Measurements from ENCODE around the gene SPINK1.

Gene SPINK1

GRCh38 chr5:147863454-147864158 is 32.1 kb upstream of the SPINK1 start:
- Mint-ChIP-seq H3K27ac (no peak overlapping the region), H3K36me3 (ENCODE audit: insufficient read depth) (no peaks in the 10 kb centered on the region), H3K27me3 (peaks cover 16 to 26% of the 10 kb centered on the region in 2 donors), H3K4me1 (ENCODE audit: low read depth in 2 of 2) (no peaks in the 10 kb centered on the region), H3K9me3 (no peaks in the 10 kb centered on the region), H3K4me3 (no peak overlapping the region)
- ATAC-seq (replicated peaks) = no peak
- DNase-seq = no peak

DNA sequence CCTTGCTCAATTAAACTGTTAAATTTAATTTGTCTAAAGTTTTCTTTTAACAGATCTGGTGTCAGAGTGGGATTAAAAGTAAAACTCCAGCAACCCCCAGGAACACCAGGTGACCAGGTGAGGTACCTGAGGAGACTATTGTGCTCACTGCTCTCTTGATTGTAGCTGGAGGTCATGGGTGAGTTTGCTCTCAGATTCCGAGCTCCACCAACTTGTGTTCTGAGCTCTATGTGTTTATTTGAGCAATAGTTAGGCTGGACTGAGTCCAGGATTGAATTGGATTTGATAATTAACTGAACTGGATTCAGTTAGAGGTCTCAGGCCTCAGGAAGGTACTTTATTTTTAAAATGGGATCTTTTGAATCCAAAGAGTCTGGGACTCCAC is 29.2 kb upstream of the SPINK1 start:
- DNase-seq (no peak), ATAC-seq (replicated peaks) (no peak)
- Mint-ChIP-seq H3K36me3 (ENCODE audit: insufficient read depth) (no peaks in the 10 kb centered on the region), H3K9me3 (no peaks in the 10 kb centered on the region), H3K4me1 (ENCODE audit: low read depth in 2 of 2) (no peaks in the 10 kb centered on the region), H3K4me3 (no peak overlapping the region), H3K27ac (no peak overlapping the region), H3K27me3 (peaks cover 12 to 13% of the 10 kb centered on the region in 2 donors)

DNA sequence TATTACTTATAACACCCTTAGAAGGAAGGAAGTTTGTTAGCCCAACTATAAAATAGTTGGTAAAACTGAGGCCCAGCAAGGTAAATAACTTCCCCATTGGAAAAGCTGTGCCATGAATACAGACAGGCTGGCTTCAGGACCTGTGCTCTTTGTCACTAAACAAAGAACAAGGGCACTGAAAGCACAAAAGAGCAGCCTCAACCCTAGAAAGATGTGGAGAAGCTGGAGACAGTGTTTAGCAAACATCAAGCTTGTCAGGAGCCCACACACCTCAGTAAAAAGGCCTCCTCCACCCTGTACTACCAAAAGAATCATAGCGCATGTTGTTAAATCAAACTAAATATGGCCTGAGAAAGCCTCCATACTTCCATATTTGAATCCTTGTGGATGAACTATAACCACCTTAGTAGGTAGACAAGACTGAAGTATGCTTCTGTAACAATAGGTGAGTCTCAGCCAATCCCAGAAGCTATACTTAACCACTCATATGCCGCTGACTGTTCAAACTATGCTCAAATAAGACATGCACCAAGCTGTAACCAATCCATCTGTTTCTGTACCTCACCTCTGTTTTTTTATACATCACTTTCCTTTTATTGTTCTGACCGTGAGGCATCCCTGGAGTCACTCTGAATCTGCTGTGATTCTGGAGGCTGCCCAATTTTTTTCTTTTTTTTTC is 28.6 kb upstream of the SPINK1 start:
- ATAC-seq (replicated peaks) = no peak
- no peak overlapping the region for H3K27ac Mint-ChIP-seq
- H3K9me3 Mint-ChIP-seq = no peaks in the 10 kb centered on the region

GRCh38 chr5:147858565-147858964 is 27.1 kb upstream of the SPINK1 start:
- ATAC-seq (replicated peaks) = no peak
- DNase-seq = no peak
- Mint-ChIP-seq H3K4me3 (no peak overlapping the region), H3K9me3 (no peaks in the 10 kb centered on the region), H3K27ac (no peak overlapping the region), H3K27me3 (peaks cover 11 to 15% of the 10 kb centered on the region in 2 donors), H3K4me1 (ENCODE audit: low read depth in 2 of 2) (no peaks in the 10 kb centered on the region), H3K36me3 (ENCODE audit: insufficient read depth) (no peaks in the 10 kb centered on the region)

More for the DNA sequence above, 28.6 kb upstream of the SPINK1 start:
- Mint-ChIP-seq H3K27me3 (peaks cover 7 to 11% of the 10 kb centered on the region in 2 donors), H3K36me3 (ENCODE audit: insufficient read depth) (no peaks in the 10 kb centered on the region), H3K4me3 (no peak overlapping the region), H3K4me1 (ENCODE audit: low read depth in 2 of 2) (no peaks in the 10 kb centered on the region)
- DNase-seq = no peak

GRCh38 chr5:147857302-147858129 is 26.0 kb upstream of the SPINK1 start:
- H3K4me3 Mint-ChIP-seq = no peak overlapping the region
- peak; percentile 76 for ATAC-seq (replicated peaks)
- no peaks in the 10 kb centered on the region for H3K36me3 Mint-ChIP-seq (ENCODE audit: insufficient read depth)
- no peaks in the 10 kb centered on the region for H3K9me3 Mint-ChIP-seq
- H3K27me3 Mint-ChIP-seq = peaks cover 11 to 18% of the 10 kb centered on the region in 2 donors
- H3K27ac Mint-ChIP-seq = no peak overlapping the region
- peak; percentile 29 to 42 (median 38) for DNase-seq
- no peaks in the 10 kb centered on the region for H3K4me1 Mint-ChIP-seq (ENCODE audit: low read depth in 2 of 2)

DNA sequence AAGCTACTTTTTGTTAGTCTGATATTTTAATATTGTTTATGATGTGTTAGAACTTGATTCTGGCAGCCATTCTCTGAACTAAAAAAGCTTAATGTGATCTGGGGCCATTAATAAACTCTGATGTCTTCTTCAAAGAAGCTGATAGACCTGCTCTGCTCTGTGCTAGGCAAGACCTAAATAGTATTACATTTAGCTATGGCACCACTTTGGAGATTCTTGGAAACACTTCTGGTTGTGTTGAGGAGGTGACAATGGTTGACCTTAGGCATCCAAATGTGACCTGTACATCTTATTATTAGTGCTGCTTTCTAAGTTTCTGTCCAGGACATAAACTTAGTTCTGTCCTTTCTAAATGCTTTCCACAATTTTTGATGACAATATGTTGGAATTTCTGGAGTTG is 25.3 kb upstream of the SPINK1 start:
- H3K4me1 Mint-ChIP-seq (ENCODE audit: low read depth in 2 of 2) = no peaks in the 10 kb centered on the region
- no peak overlapping the region for H3K27ac Mint-ChIP-seq
- peaks cover 11 to 18% of the 10 kb centered on the region in 2 donors for H3K27me3 Mint-ChIP-seq
- no peaks in the 10 kb centered on the region for H3K36me3 Mint-ChIP-seq (ENCODE audit: insufficient read depth)
- DNase-seq (no peak), ATAC-seq (replicated peaks) (no peak)
- H3K4me3 Mint-ChIP-seq = no peak overlapping the region
- no peaks in the 10 kb centered on the region for H3K9me3 Mint-ChIP-seq

GRCh38 chr5:147855774-147856069 is 24.3 kb upstream of the SPINK1 start:
- ATAC-seq (replicated peaks) (no peak), DNase-seq (no peak)
- H3K27ac Mint-ChIP-seq = no peak overlapping the region
- H3K9me3 Mint-ChIP-seq = no peaks in the 10 kb centered on the region
- no peak overlapping the region for H3K4me3 Mint-ChIP-seq
- no peaks in the 10 kb centered on the region for H3K36me3 Mint-ChIP-seq (ENCODE audit: insufficient read depth)
- peaks cover 11 to 18% of the 10 kb centered on the region in 2 donors for H3K27me3 Mint-ChIP-seq
- H3K4me1 Mint-ChIP-seq (ENCODE audit: low read depth in 2 of 2) = no peaks in the 10 kb centered on the region

DNA sequence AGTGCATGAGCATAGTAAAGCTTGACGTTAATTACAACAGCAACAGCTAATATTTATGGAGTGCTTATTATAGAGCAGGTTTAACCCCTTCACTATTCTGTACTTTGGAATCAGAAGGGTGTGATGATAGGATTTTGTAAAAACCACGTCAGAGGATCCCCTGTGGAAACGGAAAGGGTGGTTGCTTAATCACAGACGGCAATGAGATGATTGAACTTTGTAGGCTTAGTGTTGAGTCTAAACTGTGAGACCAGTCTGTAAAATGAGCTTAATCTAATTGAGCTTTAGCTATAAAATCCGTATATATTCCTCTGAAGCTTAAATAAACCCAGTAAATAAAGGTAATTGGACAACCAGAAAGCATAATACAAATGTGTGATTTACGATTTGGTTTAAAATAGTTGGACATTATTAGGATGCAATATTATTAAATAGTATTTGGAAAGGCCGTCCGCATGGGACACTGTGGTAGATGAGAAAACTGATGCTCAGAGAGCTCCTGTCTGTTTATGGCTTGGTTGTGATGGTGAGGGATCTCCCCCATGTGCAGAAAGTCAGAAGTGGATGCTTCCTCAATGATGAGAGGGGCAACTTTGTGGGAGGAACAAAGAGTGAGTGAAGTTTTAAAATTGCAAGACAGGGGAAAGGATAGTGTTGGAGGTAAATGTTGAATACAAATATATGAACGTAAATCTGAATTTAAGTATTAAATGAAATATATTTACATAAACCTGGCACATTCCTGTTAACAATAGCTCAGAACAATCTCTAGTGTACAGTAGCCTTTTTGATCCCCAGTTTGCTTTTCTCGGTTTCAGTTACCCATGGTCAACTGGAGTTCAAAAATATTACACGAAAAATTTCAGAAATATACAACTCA is 23.7 kb upstream of the SPINK1 start:
- no peak for DNase-seq
- Mint-ChIP-seq H3K4me1 (ENCODE audit: low read depth in 2 of 2) (no peaks in the 10 kb centered on the region), H3K27ac (no peak overlapping the region), H3K36me3 (ENCODE audit: insufficient read depth) (no peaks in the 10 kb centered on the region), H3K4me3 (no peak overlapping the region), H3K27me3 (peaks cover 11 to 18% of the 10 kb centered on the region in 2 donors), H3K9me3 (no peaks in the 10 kb centered on the region)
- ATAC-seq (replicated peaks) = no peak

DNA sequence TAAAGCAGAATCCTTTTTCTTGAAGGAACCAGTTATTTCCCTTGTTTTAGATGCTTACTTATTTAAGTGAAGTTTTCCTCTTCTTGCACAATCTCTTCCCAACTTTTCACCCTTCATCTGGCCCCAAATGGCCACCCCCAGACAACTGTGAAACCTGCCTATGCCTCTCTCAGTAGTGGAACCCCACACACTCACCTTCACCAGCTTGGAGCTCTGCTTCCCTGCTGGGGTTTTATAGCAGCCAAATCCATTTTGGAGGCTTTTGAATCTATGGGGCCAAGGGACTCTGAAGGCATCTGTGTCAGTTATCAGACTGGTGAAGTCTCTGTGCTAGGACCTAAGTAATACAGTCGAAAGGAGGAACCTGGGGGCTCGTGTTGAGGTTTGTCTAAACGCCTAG is 22.9 kb upstream of the SPINK1 start:
- Mint-ChIP-seq H3K9me3 (no peaks in the 10 kb centered on the region), H3K27me3 (peaks cover 14 to 22% of the 10 kb centered on the region in 2 donors), H3K4me1 (ENCODE audit: low read depth in 2 of 2) (no peaks in the 10 kb centered on the region), H3K27ac (no peak overlapping the region), H3K36me3 (ENCODE audit: insufficient read depth) (no peaks in the 10 kb centered on the region), H3K4me3 (no peak overlapping the region)
- DNase-seq = no peak
- no peak for ATAC-seq (replicated peaks)

- Mint-ChIP-seq H3K9me3 (no peaks in the 10 kb centered on the region), H3K36me3 (ENCODE audit: insufficient read depth) (no peaks in the 10 kb centered on the region), H3K27ac (no peak overlapping the region), H3K4me1 (ENCODE audit: low read depth in 2 of 2) (no peaks in the 10 kb centered on the region), H3K4me3 (no peak overlapping the region), H3K27me3 (peaks cover 16 to 27% of the 10 kb centered on the region in 2 donors)
- ATAC-seq (replicated peaks) (no peak), DNase-seq (no peak)
These were observed 22.0 kb upstream of the SPINK1 start for GRCh38 chr5:147853372-147853987.

DNA sequence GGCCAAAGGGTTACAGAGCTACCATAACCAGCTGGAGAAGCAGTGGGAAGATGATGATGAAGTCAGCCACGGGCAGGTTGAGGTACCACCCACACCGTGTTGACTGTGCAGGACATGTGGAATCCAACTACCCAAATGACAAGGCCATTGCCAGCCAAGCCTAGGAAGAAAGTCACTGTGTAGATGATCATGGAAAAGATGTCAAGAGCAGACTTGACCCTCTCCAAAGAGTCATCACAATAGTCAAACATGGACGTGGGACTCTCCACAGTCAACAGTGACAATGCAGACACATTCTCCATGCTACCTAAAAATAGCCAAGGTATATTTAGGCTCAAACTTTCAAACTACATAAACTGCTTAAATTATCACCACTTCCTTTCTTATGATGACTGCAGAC is 20.9 kb upstream of the SPINK1 start:
- Mint-ChIP-seq H3K4me3 (no peak overlapping the region), H3K36me3 (ENCODE audit: insufficient read depth) (no peaks in the 10 kb centered on the region), H3K4me1 (ENCODE audit: low read depth in 2 of 2) (no peaks in the 10 kb centered on the region), H3K9me3 (no peaks in the 10 kb centered on the region), H3K27me3 (peaks cover 13 to 29% of the 10 kb centered on the region in 2 donors), H3K27ac (no peak overlapping the region)
- DNase-seq = no peak
- no peak for ATAC-seq (replicated peaks)

DNA sequence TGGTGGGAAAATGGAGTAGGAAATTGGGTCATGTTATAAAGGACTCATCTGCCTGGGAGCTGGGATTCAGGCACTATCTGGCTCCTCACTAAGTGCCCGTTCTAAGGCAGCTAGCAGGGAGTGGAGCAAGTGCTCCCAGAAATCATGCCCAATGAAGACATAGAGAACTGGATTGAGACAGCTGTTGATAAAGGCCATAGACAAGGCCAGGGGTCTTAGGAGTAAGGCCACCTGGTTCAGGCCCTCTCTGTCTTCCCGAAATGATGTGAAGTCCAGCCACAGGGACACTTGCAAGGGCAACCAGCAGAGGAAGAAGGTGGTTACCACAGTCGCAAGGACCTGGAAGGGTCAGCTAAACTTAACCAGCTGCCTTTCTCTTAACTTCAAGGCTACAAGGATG is 20.1 kb upstream of the SPINK1 start:
- Mint-ChIP-seq H3K36me3 (ENCODE audit: insufficient read depth) (no peaks in the 10 kb centered on the region), H3K4me1 (ENCODE audit: low read depth in 2 of 2) (no peaks in the 10 kb centered on the region), H3K27ac (no peak overlapping the region), H3K9me3 (no peaks in the 10 kb centered on the region), H3K27me3 (peaks cover 13 to 37% of the 10 kb centered on the region in 2 donors), H3K4me3 (no peak overlapping the region)
- DNase-seq = no peak
- no peak for ATAC-seq (replicated peaks)

DNA sequence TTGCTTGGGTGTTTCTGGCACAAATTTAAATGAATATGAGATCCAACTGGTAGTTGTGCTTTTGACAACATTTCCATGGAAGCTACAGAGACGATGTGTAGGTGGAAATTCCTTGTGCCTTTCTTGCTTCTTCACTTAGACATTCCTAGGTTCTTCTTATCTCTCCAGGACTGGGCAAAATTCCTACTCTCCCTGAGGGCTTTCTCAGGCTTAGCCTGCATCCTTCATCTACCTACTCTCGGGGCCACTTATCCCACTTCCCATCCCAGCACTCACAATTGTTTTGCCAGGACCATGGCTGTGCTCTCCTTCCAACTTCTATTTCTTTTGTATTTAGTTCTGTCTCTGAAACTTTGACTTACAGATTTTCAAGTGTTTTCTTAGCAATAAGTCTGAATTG is 17.8 kb upstream of the SPINK1 start:
- Mint-ChIP-seq H3K4me1 (ENCODE audit: low read depth in 2 of 2) (no peaks in the 10 kb centered on the region), H3K36me3 (ENCODE audit: insufficient read depth) (no peaks in the 10 kb centered on the region), H3K9me3 (no peaks in the 10 kb centered on the region), H3K27me3 (peaks cover 9 to 39% of the 10 kb centered on the region in 2 donors), H3K4me3 (no peak overlapping the region), H3K27ac (no peak overlapping the region)
- ATAC-seq (replicated peaks) = no peak
- no peak for DNase-seq
